G401 (cell line): ENCODE results near the gene IGFL2. TPM values are rescaled to one million over a fixed set of nuclear protein-coding genes. Genes with fewer than 3 reads are reported as not detected.
"Not testable (repeated sequence)": the region's sequence is repeated elsewhere in the genome, so short reads cannot be mapped to it uniquely, and the experiment has no call there.

ENCODE experiments used
- DNase-seq: peaks from one replicate; pipeline ENCODE4 v3.0.0-alpha.2; 2015; ENCODE audit warnings: low spot score
- in situ Hi-C: cut with HindIII; loops from 2 replicates; pipeline ENCODE4 v1.10.0; 2016; ENCODE audit warnings: low sequenced_read_pairs, mixed read lengths
- total RNA-seq: library from RNA; depleted of rRNA; stranded (reverse); fragments of >200 nt; shearing (Covaris generic); gene quantifications from 2 replicates; pipeline ENCODE4 v1.2.3, GENCODE V29; 2014; rRNA removed

IGFL2 gene
- total RNA-seq: 0.47 TPM in 1 of 2 replicates, not detected in the other

- no peak for DNase-seq
- in situ Hi-C loops: no loop called here
Observed at GRCh38 chr19:46147791-46148288, at the start of gene IGFL2. Gene IGFL2, plus strand, starts transcription at chr19:46148238. Its CDS starts 41 bp downstream, at chr19:46148279.

- DNase-seq: no peak
- in situ Hi-C loops: no loop called here
Observed at GRCh38 chr19:46100344-46100743, 47.7 kb upstream of the IGFL2 start.

GRCh38 chr19:46101293-46101692 is 46.7 kb upstream of the IGFL2 start:
- no peak for DNase-seq
- in situ Hi-C loops: no loop called here

GRCh38 chr19:46102333-46102732 is 45.7 kb upstream of the IGFL2 start:
- DNase-seq, in situ Hi-C loops: not testable (repeated sequence)

GRCh38 chr19:46107371-46107770 is 40.7 kb upstream of the IGFL2 start:
- DNase-seq: no peak
- in situ Hi-C loops: no loop called here

- DNase-seq: no peak
Observed at GRCh38 chr19:46109876-46110275, 38.2 kb upstream of the IGFL2 start.

GRCh38 chr19:46111376-46111775 is 36.7 kb upstream of the IGFL2 start:
- no peak for DNase-seq
- in situ Hi-C loops: no loop called here

More at GRCh38 chr19:46109876-46110275, 38.2 kb upstream of the IGFL2 start:
- in situ Hi-C loops: no loop called here

GRCh38 chr19:46112527-46112926 is 35.5 kb upstream of the IGFL2 start:
- in situ Hi-C loops: no loop called here
- DNase-seq: no peak

GRCh38 chr19:46113726-46114125 is 34.3 kb upstream of the IGFL2 start:
- in situ Hi-C loops: no loop called here
- DNase-seq: no peak

GRCh38 chr19:46115396-46116106 is 32.5 kb upstream of the IGFL2 start:
- DNase-seq: no peak
- in situ Hi-C loops: no loop called here

- in situ Hi-C loops: no loop called here
- no peak for DNase-seq
Observed at GRCh38 chr19:46116121-46116520, 31.9 kb upstream of the IGFL2 start.

- no peak for DNase-seq
- in situ Hi-C loops: no loop called here
Observed at GRCh38 chr19:46118136-46118535, 29.9 kb upstream of the IGFL2 start.

GRCh38 chr19:46124638-46125115 is 23.4 kb upstream of the IGFL2 start, which contains the start of gene IGFL3:
Gene IGFL3, minus strand, starts transcription at chr19:46124688. Its CDS starts 39 bp downstream, at chr19:46124649.
- DNase-seq: no peak
- in situ Hi-C loops: no loop called here

- in situ Hi-C loops: no loop called here
- no peak for DNase-seq
Observed at GRCh38 chr19:46125447-46125846, 22.6 kb upstream of the IGFL2 start.

- DNase-seq: no peak
- in situ Hi-C loops: no loop called here
Observed at GRCh38 chr19:46126086-46126580, 21.9 kb upstream of the IGFL2 start.

GRCh38 chr19:46131485-46132143 is 16.4 kb upstream of the IGFL2 start:
- no peak for DNase-seq
- in situ Hi-C loops: no loop called here

GRCh38 chr19:46132508-46133100 is 15.4 kb upstream of the IGFL2 start:
- no peak for DNase-seq
- in situ Hi-C loops: no loop called here

GRCh38 chr19:46133101-46133627 is 14.9 kb upstream of the IGFL2 start:
- in situ Hi-C loops: no loop called here
- peak; percentile 77 for DNase-seq

GRCh38 chr19:46133777-46134241 is 14.2 kb upstream of the IGFL2 start:
- in situ Hi-C loops: no loop called here
- DNase-seq: peak; percentile 29
